ENCODE measurements around the gene IKZF4. TPM values are rescaled to one million over a fixed set of nuclear protein-coding genes. Genes with fewer than 3 reads are reported as not detected.
"Not testable (repeated sequence)": the region's sequence is repeated elsewhere in the genome, so short reads cannot be mapped to it uniquely, and the experiment has no call there.

The IKZF4 gene
- total and polyA plus RNA-seq, 2 of the 8 experiments (the other 6 are each of a cell fraction or from before 2014, with no cell fraction given): 8.0 to 13.3 TPM

DNA sequence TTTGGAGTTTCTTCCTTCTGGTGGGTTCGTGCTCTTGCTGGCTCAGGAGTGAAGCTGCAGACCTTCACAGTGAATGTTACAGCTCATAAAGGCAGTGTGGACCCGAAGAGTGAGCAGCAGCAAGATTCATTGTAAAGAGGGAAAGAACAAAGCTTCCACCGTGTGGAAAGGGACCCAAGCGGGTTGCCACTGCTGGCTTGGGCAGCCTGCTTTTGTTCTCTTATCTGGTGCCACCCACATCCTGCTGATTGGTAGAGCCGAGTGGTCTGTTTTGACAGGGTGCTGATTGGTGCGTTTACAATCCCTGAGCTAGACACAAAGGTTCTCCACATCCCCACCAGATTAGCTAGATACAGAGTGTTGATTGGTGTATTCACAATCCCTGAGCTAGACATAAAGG is 21.3 kb upstream of the IKZF4 start:
- not testable (repeated sequence) for H4K5ac ChIP-seq (ENCODE audit: insufficient read length, low read depth, low read length); H3K23me2 ChIP-seq (ENCODE audit: low read depth, low read length); DNase-seq (ENCODE audit: low read depth in 1 of 2, low spot score in 2 of 2); H3K79me1 ChIP-seq (ENCODE audit: low read depth, low read length); H3K4me1 ChIP-seq (replicated peaks in 1 of 4; ENCODE audit: control insufficient read depth in 3 of 4, insufficient read depth in 4 of 4, low read length in 3 of 4); H3K4me2 ChIP-seq (ENCODE audit: insufficient read depth in 1 of 2, low read depth in 2 of 2, low read length in 2 of 2); H3K9ac ChIP-seq (replicated peaks in 1 of 4; ENCODE audit: extremely low read depth in 1 of 4, low read depth in 3 of 4, low read length in 3 of 4); H2AK5ac ChIP-seq (ENCODE audit: low read depth, low read length); H3K56ac ChIP-seq (replicated peaks; ENCODE audit: insufficient read length, low read depth, low read length); H4K91ac ChIP-seq (replicated peaks; ENCODE audit: insufficient read length, low read length); H3K9me3 ChIP-seq (ENCODE audit: insufficient read depth in 2 of 2, low read depth in 1 of 2, low read length in 1 of 2); H3K23ac ChIP-seq (ENCODE audit: insufficient read length); H3K4ac ChIP-seq (replicated peaks; ENCODE audit: insufficient read length, low read depth, low read length); H3K4me3 ChIP-seq (ENCODE audit: extremely low read depth in 1 of 4, insufficient read depth in 2 of 4, low read depth in 3 of 4, low read length in 4 of 4); H2BK120ac ChIP-seq (replicated peaks; ENCODE audit: low read depth, low read length); H2BK12ac ChIP-seq (ENCODE audit: low read depth, low read length); H3K14ac ChIP-seq (ENCODE audit: insufficient read length); H3K27ac ChIP-seq (ENCODE audit: low read depth, low read length); H3K79me2 ChIP-seq (ENCODE audit: control insufficient read depth in 1 of 2, insufficient read depth in 2 of 2, low read length in 2 of 2); FAIRE-seq; H2AFZ ChIP-seq (ENCODE audit: low read length); H2BK5ac ChIP-seq (ENCODE audit: low read depth, low read length); H3K18ac ChIP-seq (ENCODE audit: extremely low read depth, low read length); H2BK20ac ChIP-seq (ENCODE audit: low read length); H4K8ac ChIP-seq (ENCODE audit: extremely low read depth, insufficient read depth, low read length); H4K20me1 ChIP-seq (replicated peaks in 1 of 2; ENCODE audit: control insufficient read depth in 1 of 2, insufficient read depth in 2 of 2, low read length in 2 of 2); H3K27me3 ChIP-seq (replicated peaks in 1 of 4; ENCODE audit: control insufficient read depth in 3 of 4, extremely low read depth in 1 of 4, insufficient read depth in 3 of 4, low read length in 3 of 4); H2BK15ac ChIP-seq (ENCODE audit: low read length)
- 91% methylated on average over 6 of the region's 6 CpGs; no CpG with 5 or more reads in 1 of the 2 experiments for whole genome bisulfite sequencing, 2 experiments (ENCODE audit: extremely low coverage in 1 of 2, insufficient coverage in 1 of 2, insufficient read length in 1 of 2, insufficient replicate concordance in 2 of 2, low coverage in 1 of 2, low lambda C conversion rate in 2 of 2, missing lambda C conversion rate in 1 of 2)
- ChIA-PET POLR2A (ENCODE audit: partially characterized antibody) (interaction anchor here (1.1 to 5.4 kb wide), 5 partner anchors 7 to 59 kb away, joined by 3 to 55 read pairs (median 13); no protein-coding TSS in a partner anchor), CTCF (ENCODE audit: partially characterized antibody) (interaction anchor here (1.1 to 13.5 kb wide), 4 partner anchors 22 to 80 kb away, joined by 3 to 256 read pairs (median 4); partner anchors contain the start of genes ERBB3 and IKZF4)
- H3K36me3 ChIP-seq (ENCODE audit: control insufficient read depth in 2 of 4, insufficient read depth in 4 of 4, low read length in 3 of 4): peaks cover 0 to 29% (median 5%) of the 10 kb centered on the region in 4 experiments; a peak in 5 of 8 replicates

DNA sequence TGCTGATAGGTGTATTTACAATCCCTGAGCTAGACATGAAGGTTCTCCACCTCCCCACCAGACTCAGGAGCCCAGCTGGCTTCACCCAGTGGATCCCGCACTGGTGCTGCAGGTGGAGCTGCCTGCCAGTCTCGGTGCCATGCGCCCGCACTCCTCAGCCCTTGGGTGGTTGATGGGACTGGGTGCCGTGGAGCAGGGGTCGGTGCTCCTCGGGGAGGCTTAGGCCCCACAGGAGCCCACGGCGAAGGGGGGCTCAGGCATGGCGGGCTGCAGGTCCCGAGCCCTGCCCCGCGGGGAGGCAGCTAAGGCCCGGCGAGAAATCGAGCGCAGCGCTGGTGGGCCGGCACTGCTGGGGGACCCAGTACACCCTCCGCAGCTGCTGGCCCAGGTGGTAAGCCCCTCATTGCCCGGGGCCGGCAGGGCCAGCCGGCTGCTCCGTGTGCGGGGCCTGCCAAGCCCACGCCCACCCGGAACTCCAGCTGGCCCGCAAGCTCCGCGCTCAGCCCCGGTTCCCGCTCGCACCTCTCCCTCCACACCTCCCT is 20.8 kb upstream of the IKZF4 start:
- not testable (repeated sequence) for H3K79me1 ChIP-seq (ENCODE audit: low read depth, low read length); H2BK15ac ChIP-seq (ENCODE audit: low read length); H3K4me1 ChIP-seq (replicated peaks in 1 of 4; ENCODE audit: control insufficient read depth in 3 of 4, insufficient read depth in 4 of 4, low read length in 3 of 4); H2BK12ac ChIP-seq (ENCODE audit: low read depth, low read length); H3K14ac ChIP-seq (ENCODE audit: insufficient read length); H3K27ac ChIP-seq (ENCODE audit: low read depth, low read length); H3K23me2 ChIP-seq (ENCODE audit: low read depth, low read length); H3K9me3 ChIP-seq (ENCODE audit: insufficient read depth in 2 of 2, low read depth in 1 of 2, low read length in 1 of 2); H4K8ac ChIP-seq (ENCODE audit: extremely low read depth, insufficient read depth, low read length); H2AK5ac ChIP-seq (ENCODE audit: low read depth, low read length); H4K5ac ChIP-seq (ENCODE audit: insufficient read length, low read depth, low read length); H3K27me3 ChIP-seq (replicated peaks in 1 of 4; ENCODE audit: control insufficient read depth in 3 of 4, extremely low read depth in 1 of 4, insufficient read depth in 3 of 4, low read length in 3 of 4); H3K23ac ChIP-seq (ENCODE audit: insufficient read length); FAIRE-seq; H3K56ac ChIP-seq (replicated peaks; ENCODE audit: insufficient read length, low read depth, low read length); H2BK120ac ChIP-seq (replicated peaks; ENCODE audit: low read depth, low read length); H2AFZ ChIP-seq (ENCODE audit: low read length); H3K79me2 ChIP-seq (ENCODE audit: control insufficient read depth in 1 of 2, insufficient read depth in 2 of 2, low read length in 2 of 2); H3K4ac ChIP-seq (replicated peaks; ENCODE audit: insufficient read length, low read depth, low read length); H2BK20ac ChIP-seq (ENCODE audit: low read length); H3K9ac ChIP-seq (replicated peaks in 1 of 4; ENCODE audit: extremely low read depth in 1 of 4, low read depth in 3 of 4, low read length in 3 of 4); H4K20me1 ChIP-seq (replicated peaks in 1 of 2; ENCODE audit: control insufficient read depth in 1 of 2, insufficient read depth in 2 of 2, low read length in 2 of 2); H4K91ac ChIP-seq (replicated peaks; ENCODE audit: insufficient read length, low read length); DNase-seq (ENCODE audit: low read depth in 1 of 2, low spot score in 2 of 2); H3K18ac ChIP-seq (ENCODE audit: extremely low read depth, low read length); H3K4me3 ChIP-seq (ENCODE audit: extremely low read depth in 1 of 4, insufficient read depth in 2 of 4, low read depth in 3 of 4, low read length in 4 of 4); H3K4me2 ChIP-seq (ENCODE audit: insufficient read depth in 1 of 2, low read depth in 2 of 2, low read length in 2 of 2); H2BK5ac ChIP-seq (ENCODE audit: low read depth, low read length)
- WGBS, 2 experiments (ENCODE audit: extremely low coverage in 1 of 2, insufficient coverage in 1 of 2, insufficient read length in 1 of 2, insufficient replicate concordance in 2 of 2, low coverage in 1 of 2, low lambda C conversion rate in 2 of 2, missing lambda C conversion rate in 1 of 2): 93% methylated on average over 28 of the region's 33 CpGs; no CpG with 5 or more reads in 1 of the 2 experiments
- ChIA-PET POLR2A (ENCODE audit: partially characterized antibody) (interaction anchor here (1.1 to 5.4 kb wide), 5 partner anchors 7 to 60 kb away, joined by 3 to 55 read pairs (median 13); no protein-coding TSS in a partner anchor), CTCF (ENCODE audit: partially characterized antibody) (interaction anchor here (1.1 to 13.5 kb wide), 4 partner anchors 21 to 262 kb away, joined by 4 to 256 read pairs (median 4); partner anchors contain the start of genes ERBB3 and IKZF4)
- H3K36me3 ChIP-seq (ENCODE audit: control insufficient read depth in 2 of 4, insufficient read depth in 4 of 4, low read length in 3 of 4): peaks cover 0 to 24% (median 5%) of the 10 kb centered on the region in 4 experiments; a peak in 5 of 8 replicates

All from H1 (cell line).